Right renal cortex interstitium (tissue), 3 donors: ENCODE data around the gene DUSP22. TPM values are rescaled to one million over a fixed set of nuclear protein-coding genes. Genes with fewer than 3 reads are reported as not detected.

Experiments
- DNase-seq, 3 donors: peaks; one replicate each; pipeline ENCODE4 v3.0.0-alpha.2; 2013; ENCODE audit warnings: low read depth in 3 of 3, low spot score in 2 of 3
- polyA plus RNA-seq, 3 donors: library from polyadenylated mRNA; unstranded; fragments of 120-200 nt; gene quantifications; one replicate each; pipeline ENCODE4 v1.2.1, GENCODE V29; 2013; ENCODE audit not compliant: insufficient read length in 3 of 3

DUSP22 gene
- polyA plus RNA-seq, 3 donors: 19.5 to 21.7 (median 19.8) TPM

GRCh38 chr6:348860-349396 is 56.6 kb downstream of the DUSP22 start:
- no peak for DNase-seq

- DNase-seq: no peak
These were observed 57.2 kb downstream of the DUSP22 start for GRCh38 chr6:349491-349921.

- no peak for DNase-seq
These were observed 58.1 kb downstream of the DUSP22 start for GRCh38 chr6:350371-350770.

- DNase-seq: no peak
These were observed 59.0 kb downstream of the DUSP22 start for GRCh38 chr6:351011-351866.

GRCh38 chr6:351867-352289 is 59.6 kb downstream of the DUSP22 start:
- DNase-seq: no peak

GRCh38 chr6:352474-352873 is 60.2 kb downstream of the DUSP22 start:
- no peak for DNase-seq

GRCh38 chr6:352896-353470 is 60.7 kb downstream of the DUSP22 start:
- no peak for DNase-seq

- DNase-seq: no peak
These were observed 61.6 kb downstream of the DUSP22 start for GRCh38 chr6:353642-354614.

GRCh38 chr6:354631-355280 is 62.5 kb downstream of the DUSP22 start:
- DNase-seq: no peak

GRCh38 chr6:355373-356208 is 63.3 kb downstream of the DUSP22 start:
- DNase-seq: no peak

GRCh38 chr6:356828-357251 is 64.6 kb downstream of the DUSP22 start:
- no peak for DNase-seq

- no peak for DNase-seq
These were observed 65.0 kb downstream of the DUSP22 start for GRCh38 chr6:357261-357790.

- DNase-seq: no peak
These were observed 65.6 kb downstream of the DUSP22 start for GRCh38 chr6:357791-358341.

GRCh38 chr6:358432-358831 is 66.1 kb downstream of the DUSP22 start:
- DNase-seq: no peak

GRCh38 chr6:358847-359246 is 66.6 kb downstream of the DUSP22 start:
- DNase-seq: no peak

- DNase-seq: no peak
These were observed 67.2 kb downstream of the DUSP22 start for GRCh38 chr6:359261-360035.

- DNase-seq: no peak
These were observed 68.1 kb downstream of the DUSP22 start for GRCh38 chr6:360349-360748.

- no peak for DNase-seq
These were observed 68.6 kb downstream of the DUSP22 start for GRCh38 chr6:360764-361373.
